ENCODE measurements around the gene IRF1. TPM values are rescaled to one million over a fixed set of nuclear protein-coding genes. Genes with fewer than 3 reads are reported as not detected.

The IRF1 gene
- total and polyA plus RNA-seq, 2 of the 4 experiments (the other 2 are of a cell fraction): 11.1 to 18.9 TPM

GRCh38 chr5:132530946-132531345, 40.4 kb upstream of the IRF1 start:
- no peak overlapping the region for H3K4ac ChIP-seq (ENCODE audit: low read depth, low read length)
- H3K4me2 ChIP-seq (ENCODE audit: low read depth, low read length): no peak overlapping the region
- H3K4me3 ChIP-seq (ENCODE audit: insufficient read depth, low read depth, low read length): no peak overlapping the region
- H4K91ac ChIP-seq (ENCODE audit: insufficient read depth, low read depth, low read length): no peak overlapping the region
- no CpG with 5 or more reads among the region's 4 CpGs for WGBS, 2 experiments (ENCODE audit: extremely low coverage in 2 of 2, insufficient read length in 1 of 2)
- intact Hi-C loops (cut with micrococcal nuclease): no loop called here
- no peak overlapping the region for H2BK15ac ChIP-seq (ENCODE audit: low read depth, low read length)
- no peak for DNase-seq
- in situ Hi-C loops (cut with MboI; ENCODE audit: low sequenced_read_pairs): no loop called here
- no peak overlapping the region for H3K56ac ChIP-seq (ENCODE audit: extremely low read depth, insufficient read depth, low read length)
- no peak overlapping the region for H4K8ac ChIP-seq (ENCODE audit: low read depth in 2 of 2, low read length in 2 of 2)
- no peak overlapping the region for H3K18ac ChIP-seq (ENCODE audit: low read depth, low read length)
- H3K27ac ChIP-seq (ENCODE audit: insufficient read depth, low read length): no peak overlapping the region
- no peak for ATAC-seq (ENCODE audit: low read depth)
- H2BK20ac ChIP-seq (ENCODE audit: low read depth, low read length): no peak overlapping the region
- BruUV-seq (replicated peaks): no TSS peak
- H4K5ac ChIP-seq (ENCODE audit: low read depth, low read length): no peak overlapping the region
- no peak overlapping the region for H2AFZ ChIP-seq (replicated peaks; ENCODE audit: low read length, poor library complexity)
- H3K9ac ChIP-seq (ENCODE audit: low read depth, low read length): no peak overlapping the region
- dilution Hi-C loops (cut with HindIII; ENCODE audit: low sequenced_read_pairs, unreplicated experiment): no loop called here
- H2AK9ac ChIP-seq (replicated peaks; ENCODE audit: low read depth, low read length, poor library complexity): no peak overlapping the region
- H3K27me3 ChIP-seq (ENCODE audit: control insufficient read depth, insufficient read depth, low read length): peaks cover 33% of the 10 kb centered on the region
- H3K9me3 ChIP-seq (ENCODE audit: control insufficient read depth, insufficient read depth, low read length): no peaks in the 10 kb centered on the region
- no peak overlapping the region for H2AK5ac ChIP-seq (ENCODE audit: low read depth, low read length)
- no peak overlapping the region for H3K23ac ChIP-seq (ENCODE audit: low read depth, low read length)
- H2BK5ac ChIP-seq (ENCODE audit: low read depth, low read length, poor library complexity, severe bottlenecking): no peak overlapping the region
- peaks cover 1% of the 10 kb centered on the region; the same call in 1 of the 2 replicates for H3K4me1 ChIP-seq (ENCODE audit: control insufficient read depth, insufficient read depth, low read length)
- H2BK120ac ChIP-seq (ENCODE audit: low read depth, low read length): no peak overlapping the region
- H3K14ac ChIP-seq (replicated peaks; ENCODE audit: low read depth, low read length): no peak overlapping the region
- no peaks in the 10 kb centered on the region for H4K20me1 ChIP-seq (ENCODE audit: insufficient read depth, low read length)
- POLR2A ChIA-PET (ENCODE audit: unreplicated experiment): no interaction called here
- no peaks in the 10 kb centered on the region for H3K36me3 ChIP-seq (ENCODE audit: control insufficient read depth, insufficient read depth, low read length)
- TF ChIP-seq NFE2L2 (IDR thresholded peaks at IDR 0.05; ENCODE audit: low read depth, low read length) (no peak), ELK1 (IDR thresholded peaks at IDR 0.05; ENCODE audit: borderline replicate concordance, low read depth, low read length) (no peak), FOS (IDR thresholded peaks at IDR 0.05; ENCODE audit: low read depth, low read length) (no peak), RCOR1 (IDR thresholded peaks at IDR 0.05; ENCODE audit: insufficient replicate concordance, low read length) (no peak), MAZ (IDR thresholded peaks at IDR 0.05; ENCODE audit: borderline replicate concordance, low read depth, low read length) (no peak), SMC3 (IDR thresholded peaks at IDR 0.05; ENCODE audit: low read depth, low read length) (no peak), CHD1 (IDR thresholded peaks at IDR 0.05; ENCODE audit: low read depth, low read length) (no peak), CEBPB (IDR thresholded peaks at IDR 0.05; ENCODE audit: low read depth, low read length) (no peak), POLR2A (IDR thresholded peaks at IDR 0.05; ENCODE audit: low read depth, low read length) (no peak), BHLHE40 (IDR thresholded peaks at IDR 0.05; ENCODE audit: low read depth, low read length) (no peak), USF2 (IDR thresholded peaks at IDR 0.05; ENCODE audit: low read depth, low read length) (no peak), RAD21 (IDR thresholded peaks at IDR 0.05; ENCODE audit: low read length) (no peak), CTCF (conservative IDR thresholded peaks at IDR 0.05; ENCODE audit: low read depth, low read length) (no peak)
- CTCF ChIA-PET: interaction anchor here (0.6 kb wide), 1 partner anchor 25 kb away, joined by 3 read pairs; no protein-coding TSS in a partner anchor
- H3K9me1 ChIP-seq (ENCODE audit: insufficient read depth, low read length): peaks cover 3% of the 10 kb centered on the region; the same call in 1 of the 2 replicates
- no peaks in the 10 kb centered on the region for H3K79me1 ChIP-seq (ENCODE audit: low read depth in 1 of 2, low read length in 2 of 2)
